NCI-H2227 (cell line): ENCODE results near the gene ESR2.
"Not testable (repeated sequence)": the region's sequence is repeated elsewhere in the genome, so short reads cannot be mapped to it uniquely, and the experiment has no call there.

ENCODE experiments used
- DNase-seq: peaks from one replicate; lab custom pipeline; 2025; ENCODE audit not compliant: unreplicated experiment; lab: John Stamatoyannopoulos, UW

ESR2 gene

DNA sequence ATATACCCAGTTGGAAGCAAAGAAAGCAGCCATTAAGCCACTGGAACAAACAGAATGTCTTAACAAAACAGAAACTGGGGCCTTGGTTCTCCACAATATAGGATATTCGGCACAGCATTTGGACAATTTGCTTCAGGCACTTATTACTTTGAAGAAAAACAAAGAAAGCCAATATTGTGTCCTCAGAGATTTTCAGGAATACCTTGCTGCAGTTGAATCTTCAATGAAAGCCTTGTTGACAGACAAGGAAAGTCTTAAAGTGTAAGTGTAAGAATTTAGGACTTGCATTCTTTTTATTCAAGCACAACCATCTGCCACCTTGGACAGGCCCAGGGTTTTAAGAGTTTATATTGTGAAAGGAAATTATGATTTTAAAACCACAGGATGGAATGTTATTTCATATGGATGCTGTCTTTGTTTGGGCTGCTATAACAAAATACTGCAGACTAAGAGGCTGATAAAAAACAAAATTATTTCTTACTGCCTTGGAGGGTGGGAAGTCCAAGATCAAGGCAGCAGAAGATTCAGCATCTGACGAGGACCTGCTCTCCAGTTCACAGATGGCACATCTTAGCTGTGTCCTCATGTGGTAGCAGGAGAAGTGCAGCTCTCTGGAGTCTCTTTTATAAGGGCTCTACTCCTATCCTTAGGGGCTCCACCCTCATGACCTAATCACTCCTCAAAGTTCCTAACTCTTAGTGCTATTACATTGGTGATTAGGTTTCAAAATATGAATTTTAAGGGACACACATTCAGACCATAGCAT lies 244.4 kb downstream of the ESR2 start:
- no peak for DNase-seq

DNA sequence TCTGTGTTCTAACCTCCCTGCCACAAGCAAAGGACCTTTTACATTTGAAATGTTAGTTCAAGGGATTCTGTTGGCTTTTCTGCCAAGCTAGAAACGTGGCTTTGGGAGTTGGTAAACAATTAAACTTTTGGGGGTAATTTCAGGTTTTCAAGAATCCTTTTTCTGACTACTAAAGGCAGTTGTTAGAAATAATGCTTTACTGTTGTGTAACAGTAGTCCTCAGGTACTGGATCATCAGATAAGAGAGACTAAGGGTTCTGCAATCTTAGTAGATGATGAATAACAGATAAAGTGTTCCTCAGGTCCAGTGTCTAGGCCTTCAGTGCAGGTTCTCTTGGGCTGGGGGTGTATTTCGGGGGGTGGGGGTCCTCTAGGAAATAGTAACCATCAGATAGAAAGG lies 249.1 kb downstream of the ESR2 start:
- DNase-seq = no peak

DNA sequence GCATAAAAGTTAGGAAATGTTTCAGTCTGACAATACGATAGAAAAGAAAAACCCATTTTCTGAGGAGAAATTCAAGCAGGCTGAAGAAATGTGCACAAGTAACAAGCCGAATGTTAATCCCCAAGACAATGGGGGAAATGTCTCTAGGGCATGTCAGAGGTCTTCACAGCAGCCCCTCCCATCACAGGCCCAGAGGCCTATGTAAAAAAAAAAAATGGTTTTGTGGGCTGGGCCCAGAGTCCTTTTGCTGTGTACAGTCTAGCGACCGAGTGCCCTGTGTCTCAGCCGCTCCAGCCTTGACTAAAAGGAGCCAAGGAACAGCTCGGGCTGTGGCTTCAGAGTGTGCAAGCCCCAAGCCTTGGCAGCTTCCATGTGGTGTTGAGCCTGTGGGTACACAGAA lies 250.9 kb downstream of the ESR2 start:
- not testable (repeated sequence) for DNase-seq

DNA sequence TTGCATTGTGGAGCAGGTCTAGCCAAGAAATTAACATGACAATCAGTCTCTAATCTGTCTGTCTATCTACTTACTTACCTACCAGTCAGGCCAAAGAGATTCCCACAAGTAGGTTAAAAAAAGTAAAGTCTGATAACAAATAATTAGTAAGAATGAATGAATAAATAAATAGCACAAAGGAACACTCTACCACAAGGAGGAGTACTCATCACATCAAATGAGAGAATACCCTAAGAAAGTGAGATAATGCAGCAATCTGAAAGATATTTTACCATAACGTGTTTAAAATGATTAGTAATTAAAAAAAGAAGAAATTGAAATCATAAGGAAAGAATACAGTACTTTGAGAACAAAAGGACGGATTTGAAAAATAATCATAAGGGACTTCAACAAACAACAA lies 254.1 kb downstream of the ESR2 start:
- no peak for DNase-seq

GRCh38 chr14:64038841-64039542 lies 255.2 kb downstream of the ESR2 start:
- no peak for DNase-seq

- not testable (repeated sequence) for DNase-seq
Observed at GRCh38 chr14:64037869-64038745, 256.1 kb downstream of the ESR2 start.

GRCh38 chr14:64035143-64035542 lies 259.0 kb downstream of the ESR2 start:
- DNase-seq = no peak
